ENCODE measurements around the gene DENND10.

GRCh38 chr10:119104654-119105015 is 722 bp downstream of the DENND10 start:
- TF ChIP-seq, protein P1, sequence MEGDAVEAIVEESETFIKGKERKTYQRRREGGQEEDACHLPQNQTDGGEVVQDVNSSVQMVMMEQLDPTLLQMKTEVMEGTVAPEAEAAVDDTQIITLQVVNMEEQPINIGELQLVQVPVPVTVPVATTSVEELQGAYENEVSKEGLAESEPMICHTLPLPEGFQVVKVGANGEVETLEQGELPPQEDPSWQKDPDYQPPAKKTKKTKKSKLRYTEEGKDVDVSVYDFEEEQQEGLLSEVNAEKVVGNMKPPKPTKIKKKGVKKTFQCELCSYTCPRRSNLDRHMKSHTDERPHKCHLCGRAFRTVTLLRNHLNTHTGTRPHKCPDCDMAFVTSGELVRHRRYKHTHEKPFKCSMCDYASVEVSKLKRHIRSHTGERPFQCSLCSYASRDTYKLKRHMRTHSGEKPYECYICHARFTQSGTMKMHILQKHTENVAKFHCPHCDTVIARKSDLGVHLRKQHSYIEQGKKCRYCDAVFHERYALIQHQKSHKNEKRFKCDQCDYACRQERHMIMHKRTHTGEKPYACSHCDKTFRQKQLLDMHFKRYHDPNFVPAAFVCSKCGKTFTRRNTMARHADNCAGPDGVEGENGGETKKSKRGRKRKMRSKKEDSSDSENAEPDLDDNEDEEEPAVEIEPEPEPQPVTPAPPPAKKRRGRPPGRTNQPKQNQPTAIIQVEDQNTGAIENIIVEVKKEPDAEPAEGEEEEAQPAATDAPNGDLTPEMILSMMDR (IDR thresholded peaks at IDR 0.05) = no peak
- no peak for TF ChIP-seq POLR2A (IDR thresholded peaks at IDR 0.05)
